K562 (cell line): Measurements from ENCODE around the gene SORCS1. TPM values are rescaled to one million over a fixed set of nuclear protein-coding genes. Genes with fewer than 3 reads are reported as not detected.

Experiments used
- ATAC-seq: fragments of 200-7000 bp; cut with Tn5 transposase; 3 replicates; pipeline ENCODE4 v1.9.1; 2020; ENCODE audit warnings: moderate library complexity
- BruUV-seq: library from RNA; stranded (reverse); fragments of 400-500 nt; replicated peaks from 2 replicates; lab custom pipeline; 2021; lab: Mats Ljungman, UMichigan
- CTCF ChIA-PET: fragments of 300-600 bp; formaldehyde crosslinking; extraction: SDS; loops from one replicate; lab custom pipeline; 2021; ENCODE audit warnings: low intra/inter-chr PET ratio; lab: Yijun Ruan, JAX
- POLR2A ChIA-PET: fragments of 300-600, 350-650 bp; sonication (Branson Sonifier 250); formaldehyde crosslinking; extraction: SDS; loops from one replicate; lab custom pipeline; 2021; ENCODE audit warnings: antibody characterized with exemption, inconsistent platforms; lab: Yijun Ruan, JAX
- DNase-seq, 4 experiments: peaks; one replicate each; pipeline versions ENCODE4 v3.0.0 to v3.0.0-alpha.2; 2011 to 2018; ENCODE audit warnings: low spot score in 3 of 4, mixed read lengths in 3 of 4; ENCODE audit errors: extremely low read depth in 1 of 4
- FAIRE-seq: peaks from 2 replicates; lab custom pipeline; 2011; peaks lifted over from hg19 to GRCh38; lab: Jason Lieb, UNC
- H2AFZ ChIP-seq: 2 replicates; pipeline ENCODE4 v1.6.0; 2011; ENCODE audit warnings: low read depth, low read length, control low read depth, inconsistent platforms
- H3K27ac ChIP-seq: fragments of 200-600 bp; 3 replicates; pipeline ENCODE4 v1.8.0; 2011; ENCODE audit warnings: low read depth, mild to moderate bottlenecking, control low read depth, inconsistent platforms, low read length, moderate library complexity, mixed read lengths; ENCODE audit errors: extremely low read depth
- H3K27me3 ChIP-seq, 2 experiments: fragments of 300-600 bp in 1 of 2; 2 replicates in 1 of 2; 3 replicates in 1 of 2; pipeline versions ENCODE4 v1.6.0 to v1.8.0; 2011; ENCODE audit warnings: inconsistent platforms in 2 of 2, low read length in 2 of 2, mild to moderate bottlenecking in 1 of 2, mixed read lengths in 1 of 2, moderate library complexity in 1 of 2; ENCODE audit not compliant: control insufficient read depth in 2 of 2, insufficient read depth in 2 of 2
- H3K36me3 ChIP-seq: fragments of 300-600 bp; 3 replicates; pipeline ENCODE4 v1.8.0; 2011; ENCODE audit warnings: mild to moderate bottlenecking, low read length, inconsistent platforms; ENCODE audit not compliant: control insufficient read depth, insufficient read depth
- H3K4me1 ChIP-seq, 2 experiments: fragments of 200-600 bp in 1 of 2; replicated peaks in 1 of 2; 2 replicates in 1 of 2; 3 replicates in 1 of 2; pipeline versions ENCODE4 v1.5.1 to v1.8.0; 2011; ENCODE audit warnings: inconsistent platforms in 2 of 2, low read length in 2 of 2, mild to moderate bottlenecking in 1 of 2, mixed read lengths in 1 of 2, moderate library complexity in 1 of 2; ENCODE audit not compliant: control insufficient read depth in 2 of 2, insufficient read depth in 2 of 2
- H3K4me2 ChIP-seq: 2 replicates; pipeline ENCODE4 v1.6.1; 2011; ENCODE audit warnings: low read length, control low read depth, inconsistent platforms, mixed read lengths; ENCODE audit not compliant: insufficient read depth
- H3K4me3 ChIP-seq: fragments of 200-600 bp; sonication (generic), shearing (Covaris generic); 2 replicates; pipeline ENCODE4 v1.5.1; 2016; ENCODE audit warnings: control low read depth, inconsistent platforms
- H3K79me2 ChIP-seq: fragments of 200-600 bp; 3 replicates; pipeline ENCODE4 v1.8.0; 2011; ENCODE audit warnings: low read length, inconsistent platforms; ENCODE audit not compliant: control insufficient read depth, insufficient read depth
- H3K9ac ChIP-seq, 2 experiments: 2 replicates each; pipeline versions ENCODE4 v1.6.0 to v1.6.1; 2011; ENCODE audit warnings: low read depth in 2 of 2, low read length in 2 of 2, control low read depth in 1 of 2, inconsistent platforms in 1 of 2, mild to moderate bottlenecking in 1 of 2, mixed read lengths in 1 of 2; ENCODE audit not compliant: insufficient read depth in 1 of 2
- H3K9me1 ChIP-seq: one replicate; pipeline ENCODE4 v1.6.0; 2011; ENCODE audit warnings: inconsistent platforms, mild to moderate bottlenecking, low read length, moderate library complexity; ENCODE audit not compliant: control insufficient read depth, insufficient read depth
- H3K9me3 ChIP-seq: replicated peaks from 2 replicates; pipeline ENCODE4 v1.5.1; 2011; ENCODE audit warnings: low read depth, low read length, inconsistent platforms; ENCODE audit not compliant: control insufficient read depth, insufficient read depth
- H4K20me1 ChIP-seq: replicated peaks from 2 replicates; pipeline ENCODE4 v1.6.1; 2011; ENCODE audit warnings: low read length, inconsistent platforms, mixed read lengths; ENCODE audit not compliant: control insufficient read depth, insufficient read depth
- CBFA2T2 ChIP-seq: fragments of 450-650 bp; conservative IDR thresholded peaks from 2 replicates; pipeline ENCODE4 v1.6.1; 2017; ENCODE audit warnings: mild to moderate bottlenecking
- CXXC5 ChIP-seq: fragments of 250-450 bp; sonication (Bioruptor Pico); IDR thresholded peaks from 2 replicates; pipeline ENCODE4 v1.8.0; 2022; ENCODE audit warnings: inconsistent platforms, mild to moderate bottlenecking, moderate library complexity
- KDM1A ChIP-seq, 2 experiments: fragments of 450-650 bp; IDR thresholded peaks; 2 replicates each; pipeline ENCODE4 v1.6.1; 2016; ENCODE audit warnings: mild to moderate bottlenecking in 2 of 2
- MAZ ChIP-seq, 2 experiments: fragments of 450-650 bp in 1 of 2; sonication (generic) in 1 of 2; formaldehyde crosslinking; IDR thresholded peaks in 1 of 2; conservative IDR thresholded peaks in 1 of 2; 2 replicates each; pipeline versions ENCODE4 v1.4.0 to v1.5.0; 2020; ENCODE audit warnings: mild to moderate bottlenecking in 1 of 2, missing genetic modification reagents in 1 of 2
- OTX1 ChIP-seq: fragments of 450-650 bp; formaldehyde crosslinking; IDR thresholded peaks from 2 replicates; pipeline ENCODE4 v1.4.0; 2022; ENCODE audit warnings: mild to moderate bottlenecking
- SPI1 ChIP-seq: IDR thresholded peaks from 2 replicates; pipeline ENCODE4 v1.6.1; 2011; ENCODE audit warnings: low read depth, low read length, control low read depth, borderline replicate concordance
- SRSF9 ChIP-seq: fragments of 200-400 bp; formaldehyde crosslinking; IDR thresholded peaks from 2 replicates; pipeline ENCODE4 v1.6.1; 2017; ENCODE audit warnings: low read depth, low read length, borderline replicate concordance
- STAT5A ChIP-seq: IDR thresholded peaks from 2 replicates; pipeline ENCODE4 v1.6.1; 2012; ENCODE audit warnings: low read length, inconsistent platforms, borderline replicate concordance
- TBP ChIP-seq: optimal IDR thresholded peaks from 2 replicates; pipeline ENCODE3; 2011; ENCODE audit warnings: low read depth, low read length, improper control_type of control experiment
- TCFL5 ChIP-seq: fragments of 250-450 bp; sonication (Bioruptor Pico); conservative IDR thresholded peaks from 2 replicates; pipeline ENCODE4 v1.6.1; 2021; ENCODE audit warnings: mild to moderate bottlenecking, moderate library complexity, matching md5 sums
- ZNF41 ChIP-seq: fragments of 250-450 bp; sonication (Bioruptor Pico); conservative IDR thresholded peaks from 2 replicates; pipeline ENCODE4 v1.4.0; 2020; ENCODE audit warnings: mild to moderate bottlenecking
- ZNF57 ChIP-seq: fragments of 450-650 bp; formaldehyde crosslinking; IDR thresholded peaks from 2 replicates; pipeline ENCODE4 v1.4.0; 2020; ENCODE audit warnings: mild to moderate bottlenecking, moderate library complexity
- WGBS: fragments of 100-300 bp; shearing (Covaris generic); methylation state at CpG from one replicate; pipeline ENCODE4 v1.1.6; 2016; ENCODE audit warnings: low coverage, mixed read lengths; ENCODE audit not compliant: insufficient coverage; ENCODE audit errors: missing lambda C conversion rate; 5-methylcytosine and 5-hydroxymethylcytosine counted together
- in situ Hi-C: fragments of 300-500 bp; cut with MboI; formaldehyde crosslinking; loops from 4 replicates; pipeline ENCODE4 v1.15.0; 2018; ENCODE audit warnings: inconsistent platforms, mixed read lengths
- intact Hi-C: fragments of 100-400 bp; cut with micrococcal nuclease; formaldehyde crosslinking; loops from 2 replicates; pipeline ENCODE4 v1.14.2; 2022
- polyA plus RNA-seq, 8 experiments: library from polyadenylated mRNA; depleted of rRNA in 4 of 8; stranded (reverse) in 5 of 8; unstranded in 3 of 8; fragments of >200 nt; fragmentation: Nextera tagmentation in 2 of 8; fragmentation: Illumina TruSeq in 1 of 8; extraction: Ambion mirVana in 2 of 8; extraction: Trizol in 1 of 8; gene quantifications; 2 replicates each; pipeline versions ENCODE4 v1.2.1 to v1.2.3, GENCODE V29; 2011 to 2014; ENCODE audit warnings: inconsistent platforms in 1 of 8, missing spikeins in 1 of 8
- total RNA-seq, 7 experiments: library from RNA; depleted of rRNA in 6 of 7; stranded (reverse); fragments of >200 nt in 6 of 7; fragmentation: Illumina TruSeq in 2 of 7; extraction: Trizol in 2 of 7; gene quantifications; 2 replicates each; pipeline versions ENCODE4 v1.2.1 to v1.2.3, GENCODE V29; 2011 to 2021; ENCODE audit warnings: low replicate concordance in 1 of 7
- TF ChIP-seq, protein P1 (sequence below): fragments of 450-650 bp; IDR thresholded peaks from 2 replicates; pipeline ENCODE4 v1.6.1; 2016; ENCODE audit warnings: mild to moderate bottlenecking
- TF ChIP-seq, protein P2 (sequence below), 2 experiments: fragments of 450-650 bp; IDR thresholded peaks; 2 replicates each; pipeline ENCODE4 v1.6.1; 2018; ENCODE audit warnings: mild to moderate bottlenecking in 2 of 2, low read depth in 1 of 2; ENCODE audit not compliant: partially characterized antibody in 2 of 2

SORCS1 gene
- total and polyA plus RNA-seq, 9 of the 15 experiments (the other 6 are each of a cell fraction or from before 2014, with no cell fraction given) = 1.5 to 3.9 (median 2.7) TPM

DNA sequence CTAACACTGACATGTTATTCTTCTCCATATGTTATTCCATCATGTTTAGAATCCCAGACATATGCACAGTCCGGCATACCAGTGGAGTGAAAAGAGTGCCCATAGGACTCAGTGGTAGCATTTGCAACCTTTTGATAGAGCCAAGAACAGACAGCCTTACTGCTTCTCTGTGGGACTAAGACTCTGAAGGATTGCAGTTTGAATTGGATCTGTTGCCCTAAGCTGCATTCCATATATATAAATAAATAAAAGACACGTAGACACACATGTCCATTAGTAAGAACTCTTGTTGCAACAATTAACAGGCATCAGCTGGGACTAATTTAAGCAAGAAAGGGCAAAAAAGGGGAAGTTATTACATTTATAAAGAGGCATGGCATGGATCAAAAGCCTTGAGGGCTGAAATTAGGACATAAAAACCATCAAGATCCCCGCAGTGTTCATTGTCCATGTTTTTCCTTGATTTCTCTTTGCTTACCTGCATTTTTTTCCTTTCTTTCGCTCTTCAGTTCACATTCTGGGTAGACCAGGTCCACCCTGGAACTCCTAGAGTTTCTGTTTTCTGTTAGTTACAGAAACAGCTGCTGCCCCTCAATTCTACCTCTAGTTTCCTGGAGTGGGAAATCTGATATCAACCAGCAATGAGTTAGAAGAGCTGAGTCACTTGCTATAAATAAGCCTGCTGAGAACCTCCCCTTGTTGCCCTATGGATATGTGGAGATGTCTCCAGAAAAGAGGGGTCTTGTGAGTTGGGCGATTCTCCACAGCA lies 132.4 kb downstream of the SORCS1 start (continued):
- TF ChIP-seq CXXC5 = no peak
- TF ChIP-seq TCFL5 (CRISPR knock-in tag) = no peak
- TF ChIP-seq TBP = peak; percentile 39
- TF ChIP-seq STAT5A = peak; percentile 91
- 0 out of 2 replicates have a peak, but pooled peaks have one; percentile 12 for TF ChIP-seq OTX1 (CRISPR knock-in tag)
- 0 out of 4 replicates have a peak, but pooled peaks of 1 of the 2 experiments have one; percentile 16 for TF ChIP-seq MAZ (CRISPR knock-in tag; conservative IDR thresholded peaks at IDR 0.05 in 1 of 2, IDR thresholded peaks at IDR 0.05 in 1 of 2)

DNA sequence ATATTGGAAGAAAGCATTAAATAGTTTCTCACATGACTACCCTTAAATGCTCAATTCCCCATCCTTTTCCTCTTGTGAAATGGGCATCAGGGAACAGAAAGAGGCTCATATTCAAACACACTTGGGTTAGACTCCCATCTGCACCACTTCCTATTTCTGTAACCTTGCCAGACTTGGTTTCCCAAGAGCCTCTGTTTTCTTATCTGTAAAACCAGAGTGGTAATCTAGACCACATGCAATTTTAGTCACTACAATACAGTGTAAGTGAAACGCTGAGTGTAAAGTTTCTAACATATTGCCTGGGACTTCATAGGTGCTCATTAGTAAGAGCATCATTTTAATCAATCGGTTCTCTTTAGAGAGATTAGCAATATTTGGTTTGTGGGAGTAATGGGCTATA lies 136.3 kb downstream of the SORCS1 start:
- Histone ChIP-seq H3K79me2 (peaks cover 65% of the 10 kb centered on the region), H3K4me1 (peaks cover 9 to 74% of the 10 kb centered on the region in 2 experiments; a peak in 3 of 5 replicates), H3K36me3 (peaks cover 4% of the 10 kb centered on the region; the same call in 1 of the 3 replicates), H2AFZ (no peak overlapping the region), H3K27me3 (no peaks in the 10 kb centered on the region), H3K9me3 (no peaks in the 10 kb centered on the region), H3K27ac (peak overlapping the region; percentile 8; the same call in 1 of the 3 replicates), H3K9ac (no peak overlapping the region), H3K9me1 (no peaks in the 10 kb centered on the region), H4K20me1 (no peaks in the 10 kb centered on the region), H3K4me3 (no peak overlapping the region), H3K4me2 (peak overlapping the region; percentile 82)
- DNase-seq = peak; percentile 38 to 71 (median 44)
- intact Hi-C loops = loop anchor here (10.0 kb wide), 1 partner anchor 107 kb away; no protein-coding TSS in a partner anchor
- ATAC-seq = peak; percentile 39
- CTCF ChIA-PET = no interaction called here
- POLR2A ChIA-PET = no interaction called here
- whole genome bisulfite sequencing = 0% methylated on average over 2 of the region's 2 CpGs
- no TSS peak for BruUV-seq
- peak; percentile 42 for FAIRE-seq
- in situ Hi-C loops = no loop called here
- TF ChIP-seq ZNF41 (CRISPR knock-in tag) (no peak), SPI1 (peak; percentile 89), CBFA2T2 (peak; percentile 59), ZNF57 (CRISPR knock-in tag) (no peak), SRSF9 (no peak), KDM1A (IDR thresholded peaks at IDR 0.05) (peak; percentile 33 to 63; a peak in 1 of 4 replicates)
- TF ChIP-seq, protein P1, sequence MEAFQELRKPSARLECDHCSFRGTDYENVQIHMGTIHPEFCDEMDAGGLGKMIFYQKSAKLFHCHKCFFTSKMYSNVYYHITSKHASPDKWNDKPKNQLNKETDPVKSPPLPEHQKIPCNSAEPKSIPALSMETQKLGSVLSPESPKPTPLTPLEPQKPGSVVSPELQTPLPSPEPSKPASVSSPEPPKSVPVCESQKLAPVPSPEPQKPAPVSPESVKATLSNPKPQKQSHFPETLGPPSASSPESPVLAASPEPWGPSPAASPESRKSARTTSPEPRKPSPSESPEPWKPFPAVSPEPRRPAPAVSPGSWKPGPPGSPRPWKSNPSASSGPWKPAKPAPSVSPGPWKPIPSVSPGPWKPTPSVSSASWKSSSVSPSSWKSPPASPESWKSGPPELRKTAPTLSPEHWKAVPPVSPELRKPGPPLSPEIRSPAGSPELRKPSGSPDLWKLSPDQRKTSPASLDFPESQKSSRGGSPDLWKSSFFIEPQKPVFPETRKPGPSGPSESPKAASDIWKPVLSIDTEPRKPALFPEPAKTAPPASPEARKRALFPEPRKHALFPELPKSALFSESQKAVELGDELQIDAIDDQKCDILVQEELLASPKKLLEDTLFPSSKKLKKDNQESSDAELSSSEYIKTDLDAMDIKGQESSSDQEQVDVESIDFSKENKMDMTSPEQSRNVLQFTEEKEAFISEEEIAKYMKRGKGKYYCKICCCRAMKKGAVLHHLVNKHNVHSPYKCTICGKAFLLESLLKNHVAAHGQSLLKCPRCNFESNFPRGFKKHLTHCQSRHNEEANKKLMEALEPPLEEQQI = 0 out of 2 replicates have a peak, but pooled peaks have one; percentile 50
- TF ChIP-seq, protein P2, sequence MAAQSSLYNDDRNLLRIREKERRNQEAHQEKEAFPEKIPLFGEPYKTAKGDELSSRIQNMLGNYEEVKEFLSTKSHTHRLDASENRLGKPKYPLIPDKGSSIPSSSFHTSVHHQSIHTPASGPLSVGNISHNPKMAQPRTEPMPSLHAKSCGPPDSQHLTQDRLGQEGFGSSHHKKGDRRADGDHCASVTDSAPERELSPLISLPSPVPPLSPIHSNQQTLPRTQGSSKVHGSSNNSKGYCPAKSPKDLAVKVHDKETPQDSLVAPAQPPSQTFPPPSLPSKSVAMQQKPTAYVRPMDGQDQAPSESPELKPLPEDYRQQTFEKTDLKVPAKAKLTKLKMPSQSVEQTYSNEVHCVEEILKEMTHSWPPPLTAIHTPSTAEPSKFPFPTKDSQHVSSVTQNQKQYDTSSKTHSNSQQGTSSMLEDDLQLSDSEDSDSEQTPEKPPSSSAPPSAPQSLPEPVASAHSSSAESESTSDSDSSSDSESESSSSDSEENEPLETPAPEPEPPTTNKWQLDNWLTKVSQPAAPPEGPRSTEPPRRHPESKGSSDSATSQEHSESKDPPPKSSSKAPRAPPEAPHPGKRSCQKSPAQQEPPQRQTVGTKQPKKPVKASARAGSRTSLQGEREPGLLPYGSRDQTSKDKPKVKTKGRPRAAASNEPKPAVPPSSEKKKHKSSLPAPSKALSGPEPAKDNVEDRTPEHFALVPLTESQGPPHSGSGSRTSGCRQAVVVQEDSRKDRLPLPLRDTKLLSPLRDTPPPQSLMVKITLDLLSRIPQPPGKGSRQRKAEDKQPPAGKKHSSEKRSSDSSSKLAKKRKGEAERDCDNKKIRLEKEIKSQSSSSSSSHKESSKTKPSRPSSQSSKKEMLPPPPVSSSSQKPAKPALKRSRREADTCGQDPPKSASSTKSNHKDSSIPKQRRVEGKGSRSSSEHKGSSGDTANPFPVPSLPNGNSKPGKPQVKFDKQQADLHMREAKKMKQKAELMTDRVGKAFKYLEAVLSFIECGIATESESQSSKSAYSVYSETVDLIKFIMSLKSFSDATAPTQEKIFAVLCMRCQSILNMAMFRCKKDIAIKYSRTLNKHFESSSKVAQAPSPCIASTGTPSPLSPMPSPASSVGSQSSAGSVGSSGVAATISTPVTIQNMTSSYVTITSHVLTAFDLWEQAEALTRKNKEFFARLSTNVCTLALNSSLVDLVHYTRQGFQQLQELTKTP (IDR thresholded peaks at IDR 0.05; ENCODE audit: low read depth in 1 of 2, partially characterized antibody in 2 of 2) = peak in 1 of 2 experiments; percentile 58
